ENCODE measurements around the gene C17orf50.

GRCh38 chr17:35760587-35760986 lies at the start of gene C17orf50:
- no peak for TF ChIP-seq CTCF (IDR thresholded peaks at IDR 0.05)
- TF ChIP-seq POLR2A (IDR thresholded peaks at IDR 0.05): no peak
